ENCODE results near the gene EFCAB8. TPM values are rescaled to one million over a fixed set of nuclear protein-coding genes. Genes with fewer than 3 reads are reported as not detected.
A peak's percentile ranks its signal among the peaks of the same experiment; 100 is the strongest.

The EFCAB8 gene
- total RNA-seq, 1 experiment from 2014 or later, result 0.09 TPM

GRCh38 chr20:33004141-33004751 lies 145.5 kb downstream of the EFCAB8 start, which contains the start of gene SUN5:
Gene SUN5 (minus strand): TSS chr20:33004433. CDS start chr20:33004340, 93 bp downstream.
- Histone ChIP-seq H3K79me1 (ENCODE audit: insufficient read depth, low read depth, low read length, poor library complexity, severe bottlenecking) (no peaks in the 10 kb centered on the region), H3K79me2 (ENCODE audit: insufficient read depth, low read length) (no peaks in the 10 kb centered on the region), H3K27ac (ENCODE audit: insufficient read length, low read depth, low read length) (no peak within 1 kb of the TSS), H2BK5ac (ENCODE audit: insufficient read length, low read length) (no peak within 1 kb of the TSS), H3T11ph (ENCODE audit: low read length) (no peak within 1 kb of the TSS), H2BK12ac (ENCODE audit: insufficient read length, low read depth, low read length) (no peak within 1 kb of the TSS), H4K91ac (ENCODE audit: insufficient read length, low read depth, low read length) (no peak within 1 kb of the TSS), H3K4ac (ENCODE audit: low read depth, low read length) (no peak within 1 kb of the TSS), H3K18ac (ENCODE audit: insufficient read length, low read depth, low read length) (no peak within 1 kb of the TSS), H4K20me1 (ENCODE audit: control insufficient read depth, insufficient read depth, insufficient read length) (no peaks in the 10 kb centered on the region), H3K4me2 (ENCODE audit: insufficient read depth, insufficient read length, low read length) (no peak within 1 kb of the TSS), H4K8ac (replicated peaks; ENCODE audit: insufficient read length, low read depth, low read length) (no peak within 1 kb of the TSS), H3K27me3 (ENCODE audit: insufficient read depth, low read length) (no peaks in the 10 kb centered on the region), H4K5ac (ENCODE audit: insufficient read length, low read depth, low read length) (no peak within 1 kb of the TSS), H2AFZ (ENCODE audit: low read length) (no peak within 1 kb of the TSS), H3K56ac (ENCODE audit: insufficient read length, low read depth, low read length) (no peak within 1 kb of the TSS), H2BK120ac (ENCODE audit: low read depth, low read length, poor library complexity, severe bottlenecking) (no peak within 1 kb of the TSS), H3K23ac (ENCODE audit: insufficient read length, low read depth, low read length) (no peak within 1 kb of the TSS), H3K4me1 (ENCODE audit: insufficient read depth, low read length) (no peaks in the 10 kb centered on the region), H2BK15ac (ENCODE audit: low read depth, low read length) (no peak within 1 kb of the TSS), H2BK20ac (ENCODE audit: low read depth, low read length, poor library complexity, severe bottlenecking) (no peak within 1 kb of the TSS), H3K23me2 (ENCODE audit: insufficient read length, low read depth, low read length, poor library complexity, severe bottlenecking) (no peaks in the 10 kb centered on the region), H3K9ac (ENCODE audit: extremely low read depth, insufficient read length, low read length) (no peak within 1 kb of the TSS), H3K14ac (ENCODE audit: insufficient read depth, low read length) (no peak within 1 kb of the TSS), H2AK5ac (ENCODE audit: insufficient read length, low read length) (no peak within 1 kb of the TSS), H3K9me3 (ENCODE audit: control insufficient read depth, low read depth, low read length) (no peaks in the 10 kb centered on the region)
- TF ChIP-seq, protein P1, sequence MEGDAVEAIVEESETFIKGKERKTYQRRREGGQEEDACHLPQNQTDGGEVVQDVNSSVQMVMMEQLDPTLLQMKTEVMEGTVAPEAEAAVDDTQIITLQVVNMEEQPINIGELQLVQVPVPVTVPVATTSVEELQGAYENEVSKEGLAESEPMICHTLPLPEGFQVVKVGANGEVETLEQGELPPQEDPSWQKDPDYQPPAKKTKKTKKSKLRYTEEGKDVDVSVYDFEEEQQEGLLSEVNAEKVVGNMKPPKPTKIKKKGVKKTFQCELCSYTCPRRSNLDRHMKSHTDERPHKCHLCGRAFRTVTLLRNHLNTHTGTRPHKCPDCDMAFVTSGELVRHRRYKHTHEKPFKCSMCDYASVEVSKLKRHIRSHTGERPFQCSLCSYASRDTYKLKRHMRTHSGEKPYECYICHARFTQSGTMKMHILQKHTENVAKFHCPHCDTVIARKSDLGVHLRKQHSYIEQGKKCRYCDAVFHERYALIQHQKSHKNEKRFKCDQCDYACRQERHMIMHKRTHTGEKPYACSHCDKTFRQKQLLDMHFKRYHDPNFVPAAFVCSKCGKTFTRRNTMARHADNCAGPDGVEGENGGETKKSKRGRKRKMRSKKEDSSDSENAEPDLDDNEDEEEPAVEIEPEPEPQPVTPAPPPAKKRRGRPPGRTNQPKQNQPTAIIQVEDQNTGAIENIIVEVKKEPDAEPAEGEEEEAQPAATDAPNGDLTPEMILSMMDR (conservative IDR thresholded peaks at IDR 0.05), result no peak
- Mint-ChIP-seq H3K27ac (peak within 1 kb of the TSS in 1 of 3 experiments; percentile 35; a peak in 1 of 7 replicates), H3K4me1 (no peaks in the 10 kb centered on the region), H3K27me3 (ENCODE audit: low read depth) (peaks cover 9% of the 10 kb centered on the region), H3K9me3 (peaks cover 5% of the 10 kb centered on the region in 2 experiments; a peak in 3 of 5 replicates), H3K4me3 (no peak within 1 kb of the TSS; a peak in 1 of 5 replicates), H3K36me3 (ENCODE audit: insufficient read depth in 1 of 3, low read depth in 3 of 3) (peaks cover 0 to 4% (median 0%) of the 10 kb centered on the region in 3 experiments; a peak in 3 of 7 replicates)
- no peak for DNase-seq
- WGBS (ENCODE audit: extremely low coverage, insufficient read length, low lambda C conversion rate), result no CpG with 5 or more reads among the region's 6 CpGs

Measured in H9 (cell line).